GM18508 (cell line): Measurements from ENCODE around the gene SCGN.

Experiments
- ATAC-seq: cut with Tn5 transposase; IDR thresholded peaks from one replicate; pipeline ENCODE4 v1.9.1; 2021; ENCODE audit warnings: moderate number of reproducible peaks; ENCODE audit not compliant: insufficient read depth, unreplicated experiment

The SCGN gene, protein sequence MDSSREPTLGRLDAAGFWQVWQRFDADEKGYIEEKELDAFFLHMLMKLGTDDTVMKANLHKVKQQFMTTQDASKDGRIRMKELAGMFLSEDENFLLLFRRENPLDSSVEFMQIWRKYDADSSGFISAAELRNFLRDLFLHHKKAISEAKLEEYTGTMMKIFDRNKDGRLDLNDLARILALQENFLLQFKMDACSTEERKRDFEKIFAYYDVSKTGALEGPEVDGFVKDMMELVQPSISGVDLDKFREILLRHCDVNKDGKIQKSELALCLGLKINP

DNA sequence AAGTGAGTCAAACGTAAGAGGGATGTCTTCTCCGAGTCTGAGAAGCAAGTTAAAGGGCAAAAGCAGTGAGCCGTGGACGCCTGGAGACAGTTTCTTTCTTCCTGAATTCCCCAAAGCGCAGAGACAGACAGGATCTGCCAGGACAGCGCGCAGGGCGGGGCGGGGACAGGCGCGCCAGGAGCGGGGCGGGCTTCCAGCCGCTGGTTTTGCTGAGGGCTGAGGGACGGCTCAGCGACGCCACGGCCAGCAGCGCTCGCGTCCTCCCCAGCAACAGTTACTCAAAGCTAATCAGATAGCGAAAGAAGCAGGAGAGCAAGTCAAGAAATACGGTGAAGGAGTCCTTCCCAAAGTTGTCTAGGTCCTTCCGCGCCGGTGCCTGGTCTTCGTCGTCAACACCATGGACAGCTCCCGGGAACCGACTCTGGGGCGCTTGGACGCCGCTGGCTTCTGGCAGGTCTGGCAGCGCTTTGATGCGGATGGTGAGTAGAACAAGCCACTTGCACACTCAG is at the start of gene SCGN:
Gene SCGN (plus strand): TSS at position 209 of the 509 bp plus-strand sequence. CDS start 189 bp downstream, at position 398.
- no peak for ATAC-seq

DNA sequence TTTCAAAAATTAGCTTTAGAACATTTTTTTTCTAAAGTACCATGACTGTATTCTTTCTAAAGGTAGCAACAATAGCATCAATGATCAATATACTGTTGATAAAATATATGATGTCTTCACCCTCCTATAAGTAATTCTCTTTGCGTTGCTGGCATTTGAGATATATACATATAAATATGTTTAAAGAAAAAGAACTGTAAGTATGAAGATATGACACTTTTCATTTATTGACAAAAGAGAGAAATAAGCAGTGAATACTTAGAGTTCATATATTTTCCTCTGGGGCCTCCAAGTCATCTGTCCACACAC is 49.4 kb upstream of the SCGN start:
- ATAC-seq = no peak

DNA sequence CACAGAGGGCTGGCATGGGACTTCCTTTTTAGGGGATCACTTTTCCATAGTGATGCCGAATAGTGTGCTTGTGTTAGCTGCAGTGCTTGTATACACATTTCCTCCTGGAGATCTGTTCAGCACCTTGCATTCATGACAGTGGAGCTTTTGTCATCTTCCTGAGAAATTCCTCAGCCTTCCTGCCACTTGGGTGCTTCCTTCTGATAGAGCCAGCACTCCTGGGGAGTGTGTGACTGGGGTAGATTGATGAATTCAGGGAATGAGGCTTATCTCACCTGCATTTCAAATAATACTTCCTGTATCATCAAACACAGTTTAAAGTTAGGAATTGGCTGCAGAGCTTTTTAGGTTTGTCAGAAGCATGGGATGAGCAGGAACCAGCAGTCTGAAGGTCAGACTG is 48.8 kb upstream of the SCGN start:
- ATAC-seq = no peak

DNA sequence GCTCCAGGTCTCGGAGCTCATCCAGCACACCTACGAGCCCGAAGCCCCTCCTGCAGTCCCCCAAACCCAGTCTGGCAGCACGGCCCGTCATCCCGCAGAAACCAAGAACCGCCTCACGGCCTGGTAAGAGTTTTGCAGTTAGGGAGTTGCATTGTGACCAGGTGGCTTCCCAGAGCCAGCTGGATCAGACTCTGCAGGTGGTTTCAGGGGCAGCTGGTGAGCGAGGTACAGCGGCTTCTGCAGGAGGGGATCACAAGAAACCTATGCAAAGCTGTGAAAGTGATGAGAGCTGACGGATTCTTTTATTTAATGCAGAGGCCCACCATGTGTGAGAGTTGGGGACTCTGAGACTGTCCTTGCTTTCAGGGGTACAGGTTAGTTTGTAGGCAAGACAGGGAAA is 45.9 kb upstream of the SCGN start:
- no peak for ATAC-seq

DNA sequence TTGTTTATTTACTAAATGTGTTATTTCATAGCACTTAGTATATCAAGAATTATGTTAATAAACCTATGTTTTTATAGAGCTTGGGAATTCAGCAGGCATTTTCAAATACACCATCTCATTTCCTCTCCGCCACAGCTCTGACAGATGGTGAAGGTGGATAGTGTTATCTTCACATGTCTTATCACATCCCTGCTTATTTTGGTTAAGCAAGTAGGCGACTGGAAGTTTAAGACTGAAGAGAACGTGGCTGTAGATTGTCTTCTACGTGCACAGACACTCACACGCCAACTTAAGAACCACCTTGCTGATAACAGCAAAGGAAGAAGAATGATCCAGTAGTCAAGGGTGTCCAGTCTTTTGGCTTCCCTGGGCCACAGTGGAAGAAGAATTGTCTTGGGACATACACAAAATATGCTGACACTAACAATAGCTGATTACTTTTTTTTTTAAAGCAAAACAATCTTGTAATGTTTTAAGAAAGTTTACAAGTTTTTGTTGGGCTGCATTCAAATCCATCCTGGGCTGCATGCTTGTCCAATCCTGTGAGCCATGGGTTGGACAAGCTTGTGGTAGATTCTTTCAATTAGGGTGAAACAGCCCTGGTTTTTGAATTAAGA is 43.3 kb upstream of the SCGN start:
- no peak for ATAC-seq

DNA sequence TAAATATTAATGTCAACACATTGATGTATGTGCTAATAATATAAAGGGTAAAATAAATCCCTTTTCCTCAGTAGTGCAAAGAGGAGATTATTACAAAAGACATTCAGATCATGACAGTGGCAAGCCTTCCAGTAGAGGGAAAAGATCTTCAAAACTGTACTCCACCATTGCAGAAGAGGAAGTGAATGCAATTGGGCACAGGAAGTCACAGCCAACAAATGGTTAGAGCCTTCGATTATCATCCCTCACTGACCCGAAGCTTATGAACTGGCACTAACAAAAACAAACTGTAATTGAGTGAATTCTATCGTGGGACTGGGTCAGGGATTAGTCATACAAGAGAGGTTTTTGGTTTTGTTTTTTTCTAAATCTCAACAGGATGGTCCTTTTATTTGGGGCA is 39.3 kb upstream of the SCGN start:
- no peak for ATAC-seq

DNA sequence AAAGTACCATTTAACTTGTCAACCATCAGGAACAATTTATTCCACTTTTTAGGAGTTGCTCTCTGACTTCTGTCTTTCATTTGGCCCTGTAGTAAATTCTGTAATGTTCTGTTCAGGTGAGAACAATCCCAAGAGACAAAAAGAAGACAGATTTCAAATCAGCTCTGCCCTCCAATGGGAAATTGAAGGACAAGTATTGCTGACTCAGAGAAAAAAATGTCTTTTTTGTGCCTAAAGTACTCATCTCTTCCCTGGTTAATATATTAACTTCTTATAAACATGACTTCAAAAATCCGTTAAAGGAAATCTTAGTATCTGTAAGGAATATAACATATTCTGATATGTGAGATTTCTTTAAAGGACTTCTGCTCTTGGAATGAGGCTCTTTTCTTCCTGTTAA is 38.6 kb upstream of the SCGN start:
- ATAC-seq = no peak

DNA sequence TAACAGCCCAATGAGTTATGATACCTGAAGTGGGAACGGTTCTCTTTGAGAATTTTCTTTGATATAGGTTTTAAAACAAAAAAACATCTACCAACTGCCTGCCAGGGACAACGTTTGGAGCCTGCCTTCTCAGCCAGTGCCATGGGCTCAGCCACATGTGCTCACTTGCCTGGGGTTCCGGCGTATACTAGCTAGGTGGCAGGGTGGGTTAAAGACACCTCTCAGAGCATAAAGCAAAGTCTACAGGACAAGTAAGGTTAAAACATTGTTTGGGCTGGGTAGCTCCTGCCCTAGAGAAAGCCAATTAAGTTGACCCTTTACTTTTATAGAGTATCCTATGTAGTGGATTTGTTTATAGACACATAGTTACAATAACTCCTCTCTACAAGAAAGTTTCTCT is 38.0 kb upstream of the SCGN start:
- ATAC-seq = no peak

DNA sequence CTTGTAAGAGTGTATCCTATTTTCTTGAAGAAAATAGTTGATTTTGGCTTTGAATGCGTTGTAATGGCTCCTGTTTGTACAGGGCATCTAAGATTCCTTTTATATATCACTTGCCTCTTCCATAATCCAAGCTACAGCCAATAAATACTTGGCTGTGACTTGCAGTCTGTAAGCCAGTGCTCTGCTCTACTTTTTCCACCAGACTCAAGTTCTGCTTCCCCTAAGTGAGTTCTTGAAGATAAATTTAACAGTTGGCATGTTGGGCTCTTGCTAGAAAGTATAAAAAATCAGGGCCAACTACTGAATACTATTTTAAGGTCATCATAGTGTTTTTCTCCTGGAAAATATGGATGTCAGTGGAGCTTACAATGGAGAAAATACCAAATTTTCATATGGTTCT is 36.5 kb upstream of the SCGN start:
- ATAC-seq = no peak

DNA sequence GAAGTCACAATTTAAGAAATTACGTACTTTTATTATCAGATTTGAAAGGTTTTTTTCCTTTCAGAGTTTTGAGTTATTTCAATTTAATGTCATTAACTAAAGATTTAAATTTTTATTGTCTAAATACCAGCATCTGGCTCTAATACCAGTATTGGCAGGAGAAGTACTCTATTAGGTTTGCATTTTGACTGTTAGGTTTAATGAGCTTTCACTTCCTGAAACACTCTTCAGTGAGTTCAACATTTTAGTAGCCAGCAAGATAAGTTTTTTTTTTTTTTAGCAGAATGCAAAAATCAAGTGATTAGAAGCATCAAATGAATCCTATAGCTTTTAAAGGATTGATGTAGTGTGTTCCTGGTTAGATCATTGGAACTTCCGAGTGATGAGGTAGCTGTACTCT is 34.0 kb upstream of the SCGN start:
- no peak for ATAC-seq

DNA sequence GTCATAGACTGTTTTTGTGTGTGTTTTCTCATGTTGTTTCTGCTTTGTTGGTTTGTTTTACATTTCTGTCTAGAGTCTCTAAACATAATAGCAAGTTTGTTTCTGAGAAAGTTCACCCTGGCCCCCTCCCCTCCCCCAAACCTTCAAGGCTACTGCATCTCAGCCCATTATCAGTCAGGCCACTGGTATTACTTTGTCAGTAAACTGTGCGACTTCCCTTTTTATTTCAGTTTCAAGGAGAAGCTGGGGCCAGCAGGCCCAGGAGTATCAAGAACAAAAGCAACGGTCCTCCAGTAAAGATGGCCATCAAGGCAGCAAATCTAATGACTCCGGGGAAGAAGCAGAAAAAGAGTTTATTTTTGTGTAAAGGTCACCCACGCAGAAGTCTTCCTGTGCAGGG is 32.8 kb upstream of the SCGN start:
- ATAC-seq = no peak

DNA sequence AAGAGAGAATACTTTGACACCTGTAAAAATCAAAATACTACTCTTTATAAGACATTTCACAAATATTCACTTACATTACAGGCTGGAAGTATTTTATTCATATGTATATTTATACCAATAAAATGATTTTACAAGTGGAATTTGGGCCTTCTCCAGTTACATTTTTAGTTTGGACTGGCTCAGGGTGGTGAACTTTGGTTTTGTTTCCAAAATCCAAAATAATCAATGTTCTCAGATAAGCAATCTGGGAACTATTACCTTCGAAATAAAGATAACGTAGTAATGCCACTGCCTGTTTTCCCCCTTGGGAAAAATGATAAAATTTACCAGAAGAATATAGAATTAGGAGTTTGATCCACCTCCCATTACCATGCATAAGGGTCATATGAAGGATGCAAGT is 31.6 kb upstream of the SCGN start:
- ATAC-seq = no peak

DNA sequence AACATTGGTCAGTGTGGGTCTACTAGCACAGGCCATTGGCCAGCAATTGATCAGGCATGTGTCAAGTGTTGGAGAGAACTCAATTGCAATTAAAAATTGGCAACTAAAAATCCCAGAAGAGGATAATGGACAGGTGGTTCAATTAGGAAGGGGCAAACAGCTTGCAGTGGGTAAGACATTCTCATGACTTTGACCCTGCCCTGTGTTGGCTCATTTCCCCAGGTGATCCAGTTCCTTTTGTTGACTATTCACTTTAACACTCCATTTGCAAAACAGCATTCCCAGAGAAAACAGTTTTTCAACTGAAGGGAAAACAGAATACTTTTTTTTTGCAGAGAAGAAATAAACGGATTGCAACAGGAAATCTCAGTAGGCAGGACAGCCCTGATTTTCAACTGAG is 28.9 kb upstream of the SCGN start:
- no peak for ATAC-seq

DNA sequence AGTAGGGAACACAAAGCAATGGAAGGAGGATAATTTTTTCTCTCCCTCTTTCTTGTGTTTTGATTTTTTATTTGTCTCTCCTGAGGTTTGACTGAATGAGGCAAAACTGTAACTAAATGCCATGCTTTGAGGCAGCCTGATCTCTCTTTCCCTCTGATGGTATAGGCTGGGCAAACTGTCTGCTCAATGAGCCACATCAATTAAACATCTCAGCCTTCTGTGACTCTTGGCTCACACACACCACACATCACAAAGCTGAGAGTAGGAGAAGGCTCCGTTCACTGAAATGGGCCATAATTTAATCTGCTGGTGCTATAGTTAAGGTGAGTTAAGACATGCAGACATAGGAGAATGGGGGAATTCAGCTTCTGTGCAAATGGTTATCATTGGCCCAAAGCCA is 28.1 kb upstream of the SCGN start:
- ATAC-seq = no peak

DNA sequence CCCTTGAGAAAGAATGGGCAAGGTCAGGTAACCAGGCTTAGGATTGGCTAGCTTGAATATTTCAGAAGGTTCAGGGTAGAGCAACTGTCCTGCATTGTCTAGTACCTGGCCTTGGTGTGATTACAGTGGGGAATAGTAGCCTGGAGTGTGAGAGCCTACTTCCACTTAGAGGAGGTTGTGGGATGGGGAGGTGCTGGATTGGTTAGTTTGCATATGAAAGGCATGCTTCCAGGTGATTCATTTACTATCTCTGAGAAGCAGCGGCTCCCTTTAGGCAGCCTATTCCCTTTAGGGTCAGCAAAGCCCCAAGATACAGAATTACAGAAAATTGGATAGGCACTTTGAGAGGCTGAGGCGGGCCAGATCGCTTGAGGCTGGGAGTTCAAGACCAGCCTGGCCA is 25.0 kb upstream of the SCGN start:
- ATAC-seq = no peak

DNA sequence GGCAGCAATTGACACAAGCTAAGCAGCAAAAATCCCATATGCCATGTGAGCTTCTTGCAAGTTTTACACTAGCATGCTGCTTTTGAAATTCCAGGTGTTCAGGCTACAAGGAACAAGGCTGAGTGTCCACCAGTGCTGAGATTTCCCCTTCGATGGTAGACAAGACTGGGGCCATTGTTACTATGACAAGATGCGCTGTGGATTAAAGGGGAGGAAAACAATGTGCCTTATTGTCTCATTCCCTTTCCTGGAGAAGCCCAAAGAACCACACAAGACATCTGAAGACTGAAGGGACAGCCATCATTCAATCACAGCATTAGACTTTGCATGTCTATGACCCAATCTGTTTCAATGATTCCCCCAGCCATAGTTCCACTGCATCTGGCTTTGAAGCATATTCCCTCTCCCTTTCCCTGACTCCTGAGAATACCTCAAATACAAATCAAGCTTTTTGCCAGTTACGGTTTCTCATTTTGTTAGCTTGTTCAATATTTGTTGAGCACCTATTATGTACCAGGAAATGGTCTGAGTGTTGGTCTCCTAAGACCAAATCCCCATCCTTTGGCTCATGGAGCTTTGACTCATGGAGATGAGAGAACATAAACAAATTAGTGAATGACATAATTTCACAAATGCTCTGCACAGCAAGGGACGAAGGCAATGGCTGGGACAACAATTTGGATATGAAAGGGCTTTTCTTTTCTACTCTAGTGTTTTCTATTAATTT is 23.4 kb upstream of the SCGN start:
- no peak for ATAC-seq

DNA sequence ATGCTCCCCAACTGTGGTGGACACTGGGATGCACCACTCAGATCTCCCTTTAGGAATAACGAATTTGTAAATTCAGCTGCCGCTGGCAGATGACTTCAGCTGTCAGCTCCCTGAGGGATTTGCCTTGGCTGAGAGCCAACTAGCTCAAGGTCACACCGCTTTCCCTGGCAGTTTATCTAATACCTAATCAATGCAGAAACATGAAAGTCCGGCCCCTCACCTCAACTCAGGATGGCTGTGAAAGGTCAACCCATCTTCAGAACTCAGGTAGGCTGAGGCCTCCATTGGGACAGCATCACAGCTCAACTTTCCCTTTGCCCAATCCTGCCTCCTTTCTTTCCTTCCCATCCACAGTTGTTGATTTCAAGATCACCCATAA is 22.8 kb upstream of the SCGN start:
- no peak for ATAC-seq

DNA sequence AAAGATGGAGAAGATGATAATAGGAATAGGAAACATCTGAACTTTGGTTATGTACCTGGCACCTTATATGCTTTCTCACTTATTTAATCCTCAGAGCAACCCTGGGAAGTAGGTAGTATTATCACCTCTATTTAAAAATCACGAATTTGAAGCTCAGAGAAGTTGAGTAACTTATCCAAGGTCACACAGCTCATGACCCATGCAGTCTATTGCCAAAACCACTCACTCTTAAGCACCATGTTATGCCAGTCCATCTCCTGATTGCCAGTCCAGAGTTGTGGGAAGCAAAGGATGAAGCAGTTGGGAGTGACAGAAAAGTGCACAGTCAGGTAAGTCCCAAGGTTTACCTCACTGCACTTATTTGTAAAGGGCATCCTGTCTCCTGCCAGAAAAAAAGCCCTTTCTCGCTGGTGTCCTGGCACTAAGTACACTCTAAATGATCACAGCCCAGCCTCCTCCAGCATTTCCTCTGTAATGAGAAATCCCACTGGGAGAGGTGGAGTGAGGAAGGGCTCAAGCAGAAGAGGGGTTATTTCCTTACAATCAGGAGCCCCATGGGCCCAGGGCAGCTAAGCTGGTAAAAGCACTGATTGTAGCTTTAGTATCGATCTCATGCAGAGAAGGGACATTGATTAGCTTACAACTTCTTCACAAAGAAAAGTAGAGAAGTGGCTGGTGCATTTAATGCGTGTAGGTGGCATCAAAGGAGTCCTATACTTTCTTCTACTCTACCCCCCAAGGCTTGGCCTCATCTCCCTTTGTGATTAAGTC is 21.3 kb upstream of the SCGN start:
- no peak for ATAC-seq

DNA sequence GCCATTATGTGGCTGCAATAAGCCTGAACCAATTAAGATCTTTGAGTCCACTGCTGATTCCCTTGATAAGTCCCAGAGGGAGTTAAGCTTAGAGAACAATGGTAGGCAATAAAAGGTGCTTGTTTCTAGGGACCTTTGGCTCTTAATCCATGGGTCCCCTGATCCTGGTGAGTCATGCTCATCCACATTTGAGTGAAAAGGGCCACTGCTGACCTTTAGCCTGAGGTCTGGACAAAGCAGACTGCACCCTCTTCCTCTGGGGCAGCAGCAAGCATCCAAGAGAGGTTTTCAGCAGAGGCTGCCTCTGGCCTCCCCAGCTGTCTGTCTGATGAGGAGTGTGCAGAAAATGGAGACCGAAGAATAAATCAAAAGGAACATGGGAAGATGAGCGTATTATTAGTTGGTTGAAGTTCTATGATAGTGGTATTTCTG is 16.1 kb upstream of the SCGN start:
- no peak for ATAC-seq

DNA sequence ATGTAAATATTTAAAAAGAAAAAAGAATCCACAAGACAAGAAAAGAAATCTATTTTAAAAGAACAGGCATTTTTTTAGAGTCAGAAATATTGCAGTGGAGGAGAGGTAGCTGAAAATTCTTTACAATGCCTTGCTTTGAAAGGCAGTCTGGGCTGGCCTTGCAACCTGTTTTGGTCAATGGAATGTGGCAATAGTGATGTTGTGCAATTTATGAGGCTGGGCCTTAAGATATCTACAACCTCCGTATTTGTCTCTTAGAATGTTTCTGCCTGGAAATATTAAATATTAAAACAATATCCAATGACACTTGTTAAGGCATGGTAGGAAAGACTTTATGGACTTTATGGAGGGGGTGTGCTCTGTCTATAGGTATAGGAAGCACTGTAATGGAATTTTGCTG is 14.8 kb upstream of the SCGN start:
- no peak for ATAC-seq

DNA sequence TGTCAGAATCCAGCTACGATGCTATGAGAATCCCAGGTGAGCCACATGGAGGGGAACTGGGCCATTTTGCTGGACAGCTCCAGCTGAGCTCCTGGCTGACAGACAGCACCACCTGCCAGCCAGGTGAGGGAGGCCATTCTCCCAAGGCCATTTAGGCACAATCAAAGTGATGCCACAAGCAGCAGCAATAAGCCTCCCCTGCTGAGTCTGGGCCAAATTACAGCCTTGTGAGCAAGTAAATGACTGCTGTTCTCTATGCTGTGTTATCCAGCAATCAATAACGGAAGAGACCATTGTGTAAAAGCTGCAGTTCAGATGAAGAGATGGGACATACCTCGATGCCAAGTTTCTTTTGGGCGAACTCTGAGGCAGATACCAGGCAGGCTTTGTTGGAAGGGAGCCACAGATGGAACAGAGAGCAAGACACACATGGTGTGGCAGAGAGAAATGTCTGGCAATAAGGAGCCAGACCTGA is 14.0 kb upstream of the SCGN start:
- no peak for ATAC-seq
